OCI-LY3 (cell line): ENCODE measurements around the gene CREB5.

Experiments
- EZH2phosphoT487 ChIP-seq: fragments of 200-600 bp; shearing (Covaris generic); IDR thresholded peaks from 2 replicates; pipeline ENCODE4 v1.6.1; 2018; ENCODE audit warnings: antibody characterized with exemption, mixed run types, low read depth
- TF ChIP-seq, protein P1 (sequence below): fragments of 200-600, 300-600 bp; sonication (generic); IDR thresholded peaks from 2 replicates; pipeline ENCODE4 v1.5.1; 2014; ENCODE audit warnings: antibody characterized with exemption, low read length, low read depth

DNA sequence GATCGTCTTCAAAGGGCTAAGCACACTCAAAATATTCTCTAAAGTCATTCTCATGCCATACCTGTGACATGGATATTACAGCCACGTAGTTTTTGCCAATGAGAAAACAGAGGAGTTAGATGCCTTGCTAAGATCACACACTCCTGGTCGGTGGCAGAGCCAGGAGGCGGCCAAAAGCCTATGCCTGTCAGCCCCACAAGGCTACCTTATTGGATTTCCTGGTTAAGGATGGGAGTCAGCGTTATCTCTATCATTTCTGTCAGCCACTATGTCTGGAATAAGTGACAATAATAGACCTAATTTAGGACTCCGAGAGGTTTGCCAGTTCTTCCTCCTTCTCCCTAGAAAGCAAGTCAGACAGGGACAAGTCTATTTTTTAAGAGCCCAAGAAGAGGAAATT, 295.0 kb downstream of the CREB5 start:
- TF ChIP-seq, protein P1, sequence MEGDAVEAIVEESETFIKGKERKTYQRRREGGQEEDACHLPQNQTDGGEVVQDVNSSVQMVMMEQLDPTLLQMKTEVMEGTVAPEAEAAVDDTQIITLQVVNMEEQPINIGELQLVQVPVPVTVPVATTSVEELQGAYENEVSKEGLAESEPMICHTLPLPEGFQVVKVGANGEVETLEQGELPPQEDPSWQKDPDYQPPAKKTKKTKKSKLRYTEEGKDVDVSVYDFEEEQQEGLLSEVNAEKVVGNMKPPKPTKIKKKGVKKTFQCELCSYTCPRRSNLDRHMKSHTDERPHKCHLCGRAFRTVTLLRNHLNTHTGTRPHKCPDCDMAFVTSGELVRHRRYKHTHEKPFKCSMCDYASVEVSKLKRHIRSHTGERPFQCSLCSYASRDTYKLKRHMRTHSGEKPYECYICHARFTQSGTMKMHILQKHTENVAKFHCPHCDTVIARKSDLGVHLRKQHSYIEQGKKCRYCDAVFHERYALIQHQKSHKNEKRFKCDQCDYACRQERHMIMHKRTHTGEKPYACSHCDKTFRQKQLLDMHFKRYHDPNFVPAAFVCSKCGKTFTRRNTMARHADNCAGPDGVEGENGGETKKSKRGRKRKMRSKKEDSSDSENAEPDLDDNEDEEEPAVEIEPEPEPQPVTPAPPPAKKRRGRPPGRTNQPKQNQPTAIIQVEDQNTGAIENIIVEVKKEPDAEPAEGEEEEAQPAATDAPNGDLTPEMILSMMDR: no peak
- no peak for TF ChIP-seq EZH2phosphoT487
